NT2/D1 (cell line): Measurements from ENCODE around the gene PDE1C.

Experiments
- SUZ12 ChIP-seq: IDR thresholded peaks from 2 replicates; pipeline ENCODE4 v1.6.1; 2011; ENCODE audit not compliant: insufficient read length, insufficient read depth; ENCODE audit errors: extremely low read depth
- YY1 ChIP-seq: IDR thresholded peaks from 2 replicates; pipeline ENCODE4 v1.6.1; 2011; ENCODE audit not compliant: insufficient read length, insufficient read depth
- ZNF274 ChIP-seq: IDR thresholded peaks from 2 replicates; pipeline ENCODE4 v1.6.1; 2011; ENCODE audit warnings: mild to moderate bottlenecking, low read depth, low read length

GRCh38 chr7:31955641-31956040 lies 114.6 kb downstream of the PDE1C start:
- TF ChIP-seq YY1 (no peak), SUZ12 (no peak), ZNF274 (no peak)
